Panc1 (cell line): ENCODE measurements around the gene SF3B2. TPM values are rescaled to one million over a fixed set of nuclear protein-coding genes. Genes with fewer than 3 reads are reported as not detected.
A peak's percentile ranks its signal among the peaks of the same experiment; 100 is the strongest.

ENCODE experiments used
- ATAC-seq: fragments of 200-7000 bp; cut with Tn5 transposase; 2 replicates; pipeline ENCODE4 v1.9.1; 2020; ENCODE audit warnings: mild to moderate bottlenecking, moderate library complexity
- BruUV-seq: library from RNA; stranded (reverse); fragments of 400-500 nt; replicated peaks from 2 replicates; lab custom pipeline; 2021; lab: Mats Ljungman, UMichigan
- CTCF ChIA-PET: fragments of 300-600 bp; sonication (Branson Sonifier 250); formaldehyde crosslinking; loops from one replicate; lab custom pipeline; 2022; ENCODE audit warnings: antibody characterized with exemption; lab: Charles Lee
- POLR2A ChIA-PET: fragments of 300-600 bp; sonication (Branson Sonifier 250); formaldehyde crosslinking; loops from one replicate; lab custom pipeline; 2022; ENCODE audit warnings: antibody characterized with exemption; lab: Charles Lee
- DNase-seq: peaks from one replicate; pipeline ENCODE4 v3.0.0-alpha.2; 2010; ENCODE audit warnings: low read depth, low spot score
- H3K27ac ChIP-seq: 2 replicates; pipeline ENCODE4 v1.5.1; 2011; ENCODE audit warnings: mild to moderate bottlenecking, low read length, inconsistent platforms
- H3K27me3 ChIP-seq: fragments of 200-500 bp; sonication (Bioruptor generic); 2 replicates; pipeline ENCODE4 v1.6.0; 2014; ENCODE audit warnings: low read length, inconsistent platforms; ENCODE audit not compliant: control insufficient read depth, insufficient read depth
- H3K36me3 ChIP-seq: fragments of 200-500 bp; sonication (Bioruptor generic); 2 replicates; pipeline ENCODE4 v1.5.1; 2014; ENCODE audit warnings: inconsistent platforms, mild to moderate bottlenecking, low read length, moderate library complexity; ENCODE audit not compliant: control insufficient read depth, insufficient read depth
- H3K4me1 ChIP-seq: 2 replicates; pipeline ENCODE4 v1.5.1; 2011; ENCODE audit warnings: inconsistent platforms, mild to moderate bottlenecking, low read length, moderate library complexity; ENCODE audit not compliant: control insufficient read depth, insufficient read depth
- H3K4me3 ChIP-seq, 2 experiments: 2 replicates each; pipeline ENCODE4 v1.5.1; 2011 to 2012; ENCODE audit warnings: low read depth in 2 of 2, low read length in 2 of 2, mild to moderate bottlenecking in 2 of 2, inconsistent platforms in 1 of 2, moderate library complexity in 1 of 2
- H3K9me3 ChIP-seq: fragments of 200-500 bp; sonication (Bioruptor generic); 2 replicates; pipeline ENCODE4 v1.5.1; 2014; ENCODE audit warnings: low read depth, mild to moderate bottlenecking, inconsistent platforms, low read length, moderate library complexity; ENCODE audit not compliant: control insufficient read depth, insufficient read depth
- POLR2AphosphoS5 ChIP-seq: IDR thresholded peaks from 2 replicates; pipeline ENCODE4 v1.6.1; 2012; ENCODE audit warnings: mild to moderate bottlenecking, low read depth, low read length, moderate library complexity
- SIN3A ChIP-seq: IDR thresholded peaks from 2 replicates; pipeline ENCODE4 v1.6.1; 2012; ENCODE audit warnings: low read depth, mild to moderate bottlenecking, low read length, moderate library complexity, borderline replicate concordance; ENCODE audit not compliant: insufficient read depth
- TCF7L2 ChIP-seq: IDR thresholded peaks from 2 replicates; pipeline ENCODE4 v1.6.1; 2011; ENCODE audit warnings: mild to moderate bottlenecking, low read depth, low read length, inconsistent platforms
- in situ Hi-C: cut with HindIII; loops from 2 replicates; pipeline ENCODE4 v1.10.0; 2016; ENCODE audit warnings: low sequenced_read_pairs, low pct_unique_long_range_greater_than_20kb
- intact Hi-C: fragments of 100-400 bp; cut with micrococcal nuclease; formaldehyde crosslinking; loops from one replicate; pipeline ENCODE4 v1.10.0; 2022; ENCODE audit not compliant: unreplicated experiment
- total RNA-seq: library from RNA; stranded (reverse); gene quantifications from one replicate; pipeline ENCODE4 v1.2.1, GENCODE V29; 2021; ENCODE audit not compliant: unreplicated experiment
- TF ChIP-seq, protein P1 (sequence below), 2 experiments: IDR thresholded peaks; 2 replicates each; pipeline ENCODE4 v1.6.1; 2011 to 2012; ENCODE audit warnings: low read depth in 2 of 2, control low read depth in 1 of 2, low read length in 1 of 2, mild to moderate bottlenecking in 1 of 2, moderate library complexity in 1 of 2; ENCODE audit not compliant: insufficient read depth in 1 of 2
- TF ChIP-seq, protein P2 (sequence below): fragments of 450-650 bp; IDR thresholded peaks from 2 replicates; pipeline ENCODE4 v1.5.1; 2017; ENCODE audit warnings: mild to moderate bottlenecking

Gene SF3B2
- total RNA-seq, 1 experiment from 2014 or later: 271 TPM

DNA sequence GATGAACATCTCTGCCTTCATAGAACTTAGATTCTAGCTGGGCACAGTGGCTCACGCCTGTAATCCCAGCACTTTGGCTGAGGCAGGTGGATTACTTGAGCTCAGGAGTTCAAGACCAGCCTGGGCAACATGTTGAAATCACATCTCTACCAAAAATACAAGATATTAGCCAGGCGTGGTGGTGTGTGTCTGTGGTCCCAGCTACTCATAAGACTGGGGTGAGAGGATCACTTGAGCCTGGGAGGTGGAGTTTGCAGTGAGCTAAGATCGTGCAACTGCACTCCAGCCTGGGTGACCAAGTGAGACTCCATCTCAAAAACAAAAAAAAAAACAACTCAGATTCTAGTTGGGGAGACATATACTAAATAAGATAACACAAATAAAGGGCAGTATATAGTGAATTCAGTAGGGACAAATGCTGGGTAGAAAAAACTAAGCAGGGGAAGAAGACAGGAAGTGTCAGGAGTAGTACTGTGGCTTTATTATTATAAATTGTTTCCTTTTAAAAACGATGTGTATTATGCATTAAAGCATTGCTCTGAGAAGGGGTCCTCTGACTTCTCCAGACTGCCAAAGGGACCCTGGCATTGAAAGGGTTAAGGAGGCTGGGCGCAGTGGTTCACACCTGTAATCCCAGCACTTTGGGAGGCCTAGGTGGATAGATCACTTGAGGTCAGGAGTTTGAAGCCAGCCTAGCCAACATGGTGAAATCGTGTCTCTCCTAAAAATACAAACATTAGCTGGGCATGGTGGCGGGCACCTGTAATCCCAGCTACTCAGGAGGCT is 64.6 kb downstream of the SF3B2 start:
- DNase-seq (no peak), ATAC-seq (no peak)
- ChIA-PET POLR2A (interaction anchor here (0.7 kb wide), 1 partner anchor 9 kb away, joined by 6 read pairs; no protein-coding TSS in a partner anchor), CTCF (no interaction called here)
- no TSS peak for BruUV-seq
- Histone ChIP-seq H3K4me3 (no peak overlapping the region), H3K9me3 (no peaks in the 10 kb centered on the region), H3K36me3 (no peaks in the 10 kb centered on the region), H3K27ac (no peak overlapping the region), H3K4me1 (peaks cover 64% of the 10 kb centered on the region), H3K27me3 (no peaks in the 10 kb centered on the region)
- TF ChIP-seq, protein P1, sequence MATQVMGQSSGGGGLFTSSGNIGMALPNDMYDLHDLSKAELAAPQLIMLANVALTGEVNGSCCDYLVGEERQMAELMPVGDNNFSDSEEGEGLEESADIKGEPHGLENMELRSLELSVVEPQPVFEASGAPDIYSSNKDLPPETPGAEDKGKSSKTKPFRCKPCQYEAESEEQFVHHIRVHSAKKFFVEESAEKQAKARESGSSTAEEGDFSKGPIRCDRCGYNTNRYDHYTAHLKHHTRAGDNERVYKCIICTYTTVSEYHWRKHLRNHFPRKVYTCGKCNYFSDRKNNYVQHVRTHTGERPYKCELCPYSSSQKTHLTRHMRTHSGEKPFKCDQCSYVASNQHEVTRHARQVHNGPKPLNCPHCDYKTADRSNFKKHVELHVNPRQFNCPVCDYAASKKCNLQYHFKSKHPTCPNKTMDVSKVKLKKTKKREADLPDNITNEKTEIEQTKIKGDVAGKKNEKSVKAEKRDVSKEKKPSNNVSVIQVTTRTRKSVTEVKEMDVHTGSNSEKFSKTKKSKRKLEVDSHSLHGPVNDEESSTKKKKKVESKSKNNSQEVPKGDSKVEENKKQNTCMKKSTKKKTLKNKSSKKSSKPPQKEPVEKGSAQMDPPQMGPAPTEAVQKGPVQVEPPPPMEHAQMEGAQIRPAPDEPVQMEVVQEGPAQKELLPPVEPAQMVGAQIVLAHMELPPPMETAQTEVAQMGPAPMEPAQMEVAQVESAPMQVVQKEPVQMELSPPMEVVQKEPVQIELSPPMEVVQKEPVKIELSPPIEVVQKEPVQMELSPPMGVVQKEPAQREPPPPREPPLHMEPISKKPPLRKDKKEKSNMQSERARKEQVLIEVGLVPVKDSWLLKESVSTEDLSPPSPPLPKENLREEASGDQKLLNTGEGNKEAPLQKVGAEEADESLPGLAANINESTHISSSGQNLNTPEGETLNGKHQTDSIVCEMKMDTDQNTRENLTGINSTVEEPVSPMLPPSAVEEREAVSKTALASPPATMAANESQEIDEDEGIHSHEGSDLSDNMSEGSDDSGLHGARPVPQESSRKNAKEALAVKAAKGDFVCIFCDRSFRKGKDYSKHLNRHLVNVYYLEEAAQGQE (IDR thresholded peaks at IDR 0.05; ENCODE audit: insufficient read depth in 1 of 2, low read depth in 2 of 2, low read length in 1 of 2): no peak
- TF ChIP-seq POLR2AphosphoS5 (no peak), SIN3A (no peak), TCF7L2 (no peak)
- TF ChIP-seq, protein P2, sequence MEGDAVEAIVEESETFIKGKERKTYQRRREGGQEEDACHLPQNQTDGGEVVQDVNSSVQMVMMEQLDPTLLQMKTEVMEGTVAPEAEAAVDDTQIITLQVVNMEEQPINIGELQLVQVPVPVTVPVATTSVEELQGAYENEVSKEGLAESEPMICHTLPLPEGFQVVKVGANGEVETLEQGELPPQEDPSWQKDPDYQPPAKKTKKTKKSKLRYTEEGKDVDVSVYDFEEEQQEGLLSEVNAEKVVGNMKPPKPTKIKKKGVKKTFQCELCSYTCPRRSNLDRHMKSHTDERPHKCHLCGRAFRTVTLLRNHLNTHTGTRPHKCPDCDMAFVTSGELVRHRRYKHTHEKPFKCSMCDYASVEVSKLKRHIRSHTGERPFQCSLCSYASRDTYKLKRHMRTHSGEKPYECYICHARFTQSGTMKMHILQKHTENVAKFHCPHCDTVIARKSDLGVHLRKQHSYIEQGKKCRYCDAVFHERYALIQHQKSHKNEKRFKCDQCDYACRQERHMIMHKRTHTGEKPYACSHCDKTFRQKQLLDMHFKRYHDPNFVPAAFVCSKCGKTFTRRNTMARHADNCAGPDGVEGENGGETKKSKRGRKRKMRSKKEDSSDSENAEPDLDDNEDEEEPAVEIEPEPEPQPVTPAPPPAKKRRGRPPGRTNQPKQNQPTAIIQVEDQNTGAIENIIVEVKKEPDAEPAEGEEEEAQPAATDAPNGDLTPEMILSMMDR: no peak
- in situ Hi-C loops (no loop called here), intact Hi-C loops (no loop called here)

DNA sequence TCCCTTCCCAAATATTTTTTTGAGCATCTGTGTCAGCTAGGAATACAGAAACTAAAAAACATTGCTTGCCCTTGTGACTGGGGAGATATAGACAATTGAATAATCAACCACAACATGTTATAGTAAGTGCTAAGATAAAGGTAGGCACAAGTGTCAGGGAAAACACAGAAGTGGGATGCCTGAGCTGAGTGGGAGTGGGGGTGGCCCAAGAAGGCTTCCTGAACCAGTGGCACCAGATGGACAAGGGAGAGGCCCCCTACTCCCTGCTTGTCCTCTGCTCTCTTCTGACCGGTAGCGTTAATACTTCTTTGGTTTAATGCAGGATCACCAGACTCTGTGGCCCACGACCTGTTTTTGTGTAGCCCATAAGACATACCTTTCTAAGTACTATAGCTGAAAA is 66.7 kb downstream of the SF3B2 start:
- in situ Hi-C loops: no loop called here
- H3K4me1 ChIP-seq: peaks cover 46% of the 10 kb centered on the region
- POLR2A ChIA-PET: no interaction called here
- intact Hi-C loops: no loop called here
- H3K4me3 ChIP-seq: no peak overlapping the region
- H3K36me3 ChIP-seq: no peaks in the 10 kb centered on the region
- DNase-seq: no peak
- ATAC-seq: 0 out of 2 replicates have a peak, but pooled peaks have one; percentile 22
- CTCF ChIA-PET: interaction anchor here (0.6 kb wide), 1 partner anchor 18 kb away, joined by 4 read pairs; no protein-coding TSS in a partner anchor
- TF ChIP-seq POLR2AphosphoS5 (no peak), SIN3A (no peak), TCF7L2 (no peak)
- TF ChIP-seq, protein P1 (IDR thresholded peaks at IDR 0.05; ENCODE audit: insufficient read depth in 1 of 2, low read depth in 2 of 2, low read length in 1 of 2): no peak
- TF ChIP-seq, protein P2: no peak
- BruUV-seq: no TSS peak
- peak overlapping the region; percentile 61 for H3K27ac ChIP-seq
- H3K27me3 ChIP-seq: no peaks in the 10 kb centered on the region
- H3K9me3 ChIP-seq: no peaks in the 10 kb centered on the region
